Measurements from ENCODE around the gene POU2AF1. TPM values are rescaled to one million over a fixed set of nuclear protein-coding genes. Genes with fewer than 3 reads are reported as not detected.

POU2AF1 gene
- total and polyA plus RNA-seq, 2 of the 13 experiments (the other 11 are each of a cell fraction or from before 2014, with no cell fraction given): 1.9 to 3.6 TPM

- TF ChIP-seq ZNF652 (CRISPR knock-in tag; IDR thresholded peaks at IDR 0.05; ENCODE audit: borderline replicate concordance, low read depth) (peak; percentile 85), MED1 (CRISPR knock-in tag; IDR thresholded peaks at IDR 0.05) (peak; percentile 57), TBX2 (CRISPR knock-in tag; IDR thresholded peaks at IDR 0.05; ENCODE audit: borderline replicate concordance) (peak; percentile 81; the same call in 1 of the 2 replicates), GATAD2A (CRISPR knock-in tag; IDR thresholded peaks at IDR 0.05) (peak; percentile 27; the same call in 1 of the 2 replicates), MIXL1 (CRISPR knock-in tag; IDR thresholded peaks at IDR 0.05) (0 out of 2 replicates have a peak, but pooled peaks have one; percentile 29), FOXA1 (IDR thresholded peaks at IDR 0.05) (no peak), FOXA1 (CRISPR knock-in tag; IDR thresholded peaks at IDR 0.05) (no peak), NR2C2 (CRISPR knock-in tag; IDR thresholded peaks at IDR 0.05; ENCODE audit: borderline replicate concordance) (peak; percentile 17; the same call in 1 of the 2 replicates), JUN (CRISPR knock-in tag; IDR thresholded peaks at IDR 0.05) (no peak), ZNF772 (CRISPR knock-in tag; IDR thresholded peaks at IDR 0.05) (no peak), AHDC1 (CRISPR knock-in tag; IDR thresholded peaks at IDR 0.05; ENCODE audit: borderline replicate concordance) (0 out of 2 replicates have a peak, but pooled peaks have one; percentile 27), NCOR1 (IDR thresholded peaks at IDR 0.05; ENCODE audit: borderline replicate concordance, low read length) (no peak), EP300 (IDR thresholded peaks at IDR 0.05; ENCODE audit: low read depth in 2 of 2, low read length in 2 of 2) (peak in 1 of 2 experiments; percentile 61; a peak in 2 of 4 replicates), EP300 (CRISPR knock-in tag; IDR thresholded peaks at IDR 0.05; ENCODE audit: borderline replicate concordance) (no peak), DMAP1 (CRISPR knock-in tag; IDR thresholded peaks at IDR 0.05) (no peak), GFI1 (CRISPR knock-in tag; IDR thresholded peaks at IDR 0.05; ENCODE audit: borderline replicate concordance) (peak; percentile 49; the same call in 1 of the 2 replicates), SMC3 (IDR thresholded peaks at IDR 0.05; ENCODE audit: low read length) (no peak), CREB1 (IDR thresholded peaks at IDR 0.05) (no peak), CREB1 (CRISPR knock-in tag; IDR thresholded peaks at IDR 0.05) (0 out of 2 replicates have a peak, but pooled peaks have one; percentile 30), HOXA7 (CRISPR knock-in tag; IDR thresholded peaks at IDR 0.05) (no peak), XBP1 (CRISPR knock-in tag; IDR thresholded peaks at IDR 0.05) (no peak), TIGD3 (CRISPR knock-in tag; IDR thresholded peaks at IDR 0.05; ENCODE audit: borderline replicate concordance) (no peak), CCAR2 (optimal IDR thresholded peaks at IDR 0.05; ENCODE audit: low read depth, low read length) (no peak), ZNF709 (CRISPR knock-in tag; IDR thresholded peaks at IDR 0.05) (no peak), THYN1 (CRISPR knock-in tag; IDR thresholded peaks at IDR 0.05; ENCODE audit: borderline replicate concordance, low read depth) (no peak)
Measured at GRCh38 chr11:111355956-111356659, 23.0 kb downstream of the POU2AF1 start (continued).
